Subcutaneous abdominal adipose tissue (tissue), 5 donors: ENCODE results near the gene MMP23B.
"Not testable (repeated sequence)": the region's sequence is repeated elsewhere in the genome, so short reads cannot be mapped to it uniquely, and the experiment has no call there.

Experiments used
- H3K27ac ChIP-seq: one replicate; pipeline ENCODE4 v1.7.0; 2013; ENCODE audit warnings: low read depth, mild to moderate bottlenecking, inconsistent platforms, low read length, moderate library complexity
- H3K27me3 ChIP-seq, 5 donors: one replicate each; pipeline ENCODE4 v1.7.0; 2013; ENCODE audit warnings: low read length in 5 of 5, inconsistent platforms in 1 of 5; ENCODE audit not compliant: control insufficient read depth in 5 of 5, insufficient read depth in 4 of 5
- H3K36me3 ChIP-seq, 5 donors: one replicate each; pipeline ENCODE4 v1.7.0; 2013; ENCODE audit warnings: low read length in 5 of 5; ENCODE audit not compliant: control insufficient read depth in 5 of 5, insufficient read depth in 5 of 5
- H3K4me1 ChIP-seq, 5 donors: one replicate each; pipeline ENCODE4 v1.7.0; 2013; ENCODE audit warnings: low read length in 5 of 5, mild to moderate bottlenecking in 3 of 5, moderate library complexity in 1 of 5; ENCODE audit not compliant: control insufficient read depth in 5 of 5, insufficient read depth in 5 of 5
- H3K4me3 ChIP-seq, 5 donors: one replicate each; pipeline ENCODE4 v1.7.0; 2013; ENCODE audit warnings: low read length in 5 of 5, low read depth in 1 of 5
- H3K9ac ChIP-seq, 5 donors: one replicate each; pipeline ENCODE4 v1.7.0; 2013; ENCODE audit warnings: low read length in 5 of 5, mild to moderate bottlenecking in 4 of 5, moderate library complexity in 3 of 5
- H3K9me3 ChIP-seq, 5 donors: one replicate each; pipeline ENCODE4 v1.7.0; 2013; ENCODE audit warnings: low read length in 5 of 5; ENCODE audit not compliant: control insufficient read depth in 5 of 5
- donor health status: healthy.
- donor health status: healthy.
- donor health status: healthy.
- donor health status: healthy.
- donor health status: healthy.

MMP23B gene

GRCh38 chr1:1666526-1666925 lies 34.6 kb downstream of the MMP23B start:
- Histone ChIP-seq H3K36me3 (peaks cover 0 to 50% (median 39%) of the 10 kb centered on the region in 5 donors), H3K4me1 (peaks cover 0 to 8% (median 0%) of the 10 kb centered on the region in 5 donors), H3K9ac (no peak overlapping the region), H3K4me3 (no peak overlapping the region), H3K27ac (no peak overlapping the region), H3K9me3 (no peaks in the 10 kb centered on the region), H3K27me3 (no peaks in the 10 kb centered on the region)

GRCh38 chr1:1669468-1670440 lies 37.8 kb downstream of the MMP23B start:
- H3K4me3 ChIP-seq, result no peak overlapping the region
- no peaks in the 10 kb centered on the region for H3K9me3 ChIP-seq
- H3K4me1 ChIP-seq, result no peaks in the 10 kb centered on the region
- H3K27ac ChIP-seq, result no peak overlapping the region
- H3K36me3 ChIP-seq, result peaks cover 0 to 68% (median 53%) of the 10 kb centered on the region in 5 donors
- no peak overlapping the region for H3K9ac ChIP-seq
- H3K27me3 ChIP-seq, result no peaks in the 10 kb centered on the region

- Histone ChIP-seq H3K4me1 (no peaks in the 10 kb centered on the region), H3K36me3 (peaks cover 0 to 57% (median 42%) of the 10 kb centered on the region in 5 donors), H3K4me3 (no peak overlapping the region), H3K27ac (no peak overlapping the region), H3K9ac (peak overlapping the region in 1 of 5 donors; percentile 14), H3K27me3 (no peaks in the 10 kb centered on the region), H3K9me3 (no peaks in the 10 kb centered on the region)
Measured at GRCh38 chr1:1670866-1671265, 38.9 kb downstream of the MMP23B start.

GRCh38 chr1:1671365-1672119 lies 39.6 kb downstream of the MMP23B start:
- Histone ChIP-seq H3K27ac (no peak overlapping the region), H3K36me3 (peaks cover 0 to 50% (median 35%) of the 10 kb centered on the region in 5 donors), H3K9me3 (no peaks in the 10 kb centered on the region), H3K4me3 (no peak overlapping the region), H3K4me1 (no peaks in the 10 kb centered on the region), H3K9ac (no peak overlapping the region), H3K27me3 (no peaks in the 10 kb centered on the region)

GRCh38 chr1:1672181-1672965 lies 40.4 kb downstream of the MMP23B start:
- H3K9me3 ChIP-seq, result no peaks in the 10 kb centered on the region
- no peaks in the 10 kb centered on the region for H3K27me3 ChIP-seq
- no peak overlapping the region for H3K4me3 ChIP-seq
- H3K4me1 ChIP-seq, result peaks cover 0 to under 1% (median 0%) of the 10 kb centered on the region in 5 donors
- H3K36me3 ChIP-seq, result peaks cover 0 to 48% (median 34%) of the 10 kb centered on the region in 5 donors
- H3K9ac ChIP-seq, result no peak overlapping the region
- H3K27ac ChIP-seq, result no peak overlapping the region

GRCh38 chr1:1674806-1675205 lies 42.8 kb downstream of the MMP23B start:
- H3K27me3 ChIP-seq, H3K9ac ChIP-seq, H3K9me3 ChIP-seq, H3K4me3 ChIP-seq, H3K27ac ChIP-seq: not testable (repeated sequence)
- Histone ChIP-seq H3K4me1 (peaks cover 2 to 16% (median 13%) of the 10 kb centered on the region in 5 donors), H3K36me3 (peaks cover 0 to 30% (median 23%) of the 10 kb centered on the region in 5 donors)

- peaks cover 0 to 27% (median 23%) of the 10 kb centered on the region in 5 donors for H3K36me3 ChIP-seq
- H3K4me3 ChIP-seq, H3K9ac ChIP-seq, H3K27ac ChIP-seq, H3K9me3 ChIP-seq, H3K27me3 ChIP-seq: not testable (repeated sequence)
- H3K4me1 ChIP-seq, result peaks cover 2 to 16% (median 13%) of the 10 kb centered on the region in 5 donors
Measured at GRCh38 chr1:1675218-1675617, 43.2 kb downstream of the MMP23B start.

GRCh38 chr1:1676087-1676486 lies 44.1 kb downstream of the MMP23B start:
- H3K36me3 ChIP-seq, result peaks cover 0 to 22% (median 17%) of the 10 kb centered on the region in 5 donors
- H3K4me3 ChIP-seq, H3K27me3 ChIP-seq, H3K9me3 ChIP-seq, H3K9ac ChIP-seq, H3K27ac ChIP-seq: not testable (repeated sequence)
- H3K4me1 ChIP-seq, result peaks cover 2 to 16% (median 13%) of the 10 kb centered on the region in 5 donors

GRCh38 chr1:1677718-1678580 lies 46.0 kb downstream of the MMP23B start:
- H3K9ac ChIP-seq, result peak overlapping the region in 2 of 5 donors; percentile 56 to 60
- H3K27me3 ChIP-seq, result no peaks in the 10 kb centered on the region
- H3K9me3 ChIP-seq, result no peaks in the 10 kb centered on the region
- H3K4me3 ChIP-seq, result peak overlapping the region in 3 of 5 donors; percentile 8 to 24 (median 17)
- peaks cover 2 to 18% (median 13%) of the 10 kb centered on the region in 5 donors for H3K4me1 ChIP-seq
- H3K27ac ChIP-seq, result no peak overlapping the region
- H3K36me3 ChIP-seq, result peaks cover 0 to 14% (median 0%) of the 10 kb centered on the region in 5 donors
